Skeletal muscle tissue (tissue), 4 donors: ENCODE measurements around the gene ACRBP. TPM values are rescaled to one million over a fixed set of nuclear protein-coding genes. Genes with fewer than 3 reads are reported as not detected.
"Not testable (repeated sequence)": the region's sequence is repeated elsewhere in the genome, so short reads cannot be mapped to it uniquely, and the experiment has no call there.

Experiments
- H3K27ac ChIP-seq: one replicate; pipeline ENCODE4 v1.7.0; 2013; ENCODE audit warnings: mild to moderate bottlenecking, low read depth, low read length, inconsistent platforms
- H3K27me3 ChIP-seq, 3 donors: one replicate each; pipeline ENCODE4 v1.7.0; 2013; ENCODE audit warnings: low read length in 3 of 3; ENCODE audit not compliant: control insufficient read depth in 3 of 3, insufficient read depth in 3 of 3
- H3K36me3 ChIP-seq, 3 donors: one replicate each; pipeline ENCODE4 v1.7.0; 2013; ENCODE audit warnings: low read length in 3 of 3; ENCODE audit not compliant: control insufficient read depth in 3 of 3, insufficient read depth in 3 of 3
- H3K4me1 ChIP-seq, 3 donors: one replicate each; pipeline ENCODE4 v1.7.0; 2013; ENCODE audit warnings: low read length in 3 of 3, mild to moderate bottlenecking in 3 of 3; ENCODE audit not compliant: control insufficient read depth in 3 of 3, insufficient read depth in 3 of 3
- H3K4me3 ChIP-seq, 3 donors: one replicate each; pipeline ENCODE4 v1.7.0; 2013; ENCODE audit warnings: low read length in 3 of 3
- H3K9ac ChIP-seq, 3 donors: one replicate each; pipeline ENCODE4 v1.7.0; 2013; ENCODE audit warnings: low read length in 3 of 3, mild to moderate bottlenecking in 3 of 3, moderate library complexity in 2 of 3, low read depth in 1 of 3
- H3K9me3 ChIP-seq, 3 donors: one replicate each; pipeline ENCODE4 v1.7.0; 2013; ENCODE audit warnings: low read length in 3 of 3; ENCODE audit not compliant: control insufficient read depth in 3 of 3
- total RNA-seq: library from RNA; depleted of rRNA; stranded (reverse); fragments of >200 nt; gene quantifications from one replicate; pipeline ENCODE4 v1.2.3, GENCODE V29; 2014
- donor health status: Osteomylitis.

ACRBP gene
- total RNA-seq, 1 donor from 2014 or later = 1.0 TPM

DNA sequence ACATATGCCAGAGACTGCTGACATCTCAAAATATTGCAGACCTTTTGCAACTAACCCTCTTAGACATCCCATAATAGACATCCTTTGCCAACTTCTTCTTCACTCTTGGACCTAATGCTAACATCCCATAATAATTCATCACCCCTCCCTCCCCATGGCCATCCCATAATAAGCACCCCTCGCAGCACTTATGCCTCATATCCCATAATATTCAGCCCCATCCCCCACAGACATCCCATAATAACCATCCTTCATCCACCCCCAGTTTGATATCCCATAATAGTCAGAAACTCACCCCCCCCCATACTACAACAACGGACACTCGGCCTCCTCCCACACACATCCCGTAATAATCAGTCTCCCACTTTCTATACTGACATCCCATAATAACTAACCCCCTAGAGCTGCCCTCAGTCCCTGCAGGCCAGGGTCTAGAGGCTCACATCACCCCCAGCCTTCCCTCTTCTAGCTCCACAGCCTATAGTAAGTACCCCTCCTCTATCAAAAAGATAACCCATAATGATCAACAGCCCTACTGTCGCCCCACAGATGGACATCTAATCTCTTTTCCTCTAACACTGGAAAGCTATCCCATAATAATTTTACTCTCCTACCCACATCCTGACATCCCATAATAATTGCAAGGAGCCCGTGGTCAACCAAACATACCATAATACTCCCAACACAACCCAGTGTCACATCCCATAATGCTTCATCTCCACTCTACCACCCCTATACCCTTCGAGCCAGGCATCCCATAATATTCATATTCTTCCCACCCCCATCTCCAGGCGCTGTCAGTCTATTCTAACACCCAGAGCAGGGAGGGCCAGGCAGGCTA, 39.3 kb downstream of the ACRBP start:
- Histone ChIP-seq H3K4me1 (peaks cover 38 to 45% (median 45%) of the 10 kb centered on the region in 3 donors), H3K9ac (no peak overlapping the region), H3K36me3 (peaks cover 0 to 10% (median 9%) of the 10 kb centered on the region in 3 donors), H3K9me3 (no peaks in the 10 kb centered on the region), H3K4me3 (no peak overlapping the region), H3K27ac (peak overlapping the region; percentile 90), H3K27me3 (no peaks in the 10 kb centered on the region)

DNA sequence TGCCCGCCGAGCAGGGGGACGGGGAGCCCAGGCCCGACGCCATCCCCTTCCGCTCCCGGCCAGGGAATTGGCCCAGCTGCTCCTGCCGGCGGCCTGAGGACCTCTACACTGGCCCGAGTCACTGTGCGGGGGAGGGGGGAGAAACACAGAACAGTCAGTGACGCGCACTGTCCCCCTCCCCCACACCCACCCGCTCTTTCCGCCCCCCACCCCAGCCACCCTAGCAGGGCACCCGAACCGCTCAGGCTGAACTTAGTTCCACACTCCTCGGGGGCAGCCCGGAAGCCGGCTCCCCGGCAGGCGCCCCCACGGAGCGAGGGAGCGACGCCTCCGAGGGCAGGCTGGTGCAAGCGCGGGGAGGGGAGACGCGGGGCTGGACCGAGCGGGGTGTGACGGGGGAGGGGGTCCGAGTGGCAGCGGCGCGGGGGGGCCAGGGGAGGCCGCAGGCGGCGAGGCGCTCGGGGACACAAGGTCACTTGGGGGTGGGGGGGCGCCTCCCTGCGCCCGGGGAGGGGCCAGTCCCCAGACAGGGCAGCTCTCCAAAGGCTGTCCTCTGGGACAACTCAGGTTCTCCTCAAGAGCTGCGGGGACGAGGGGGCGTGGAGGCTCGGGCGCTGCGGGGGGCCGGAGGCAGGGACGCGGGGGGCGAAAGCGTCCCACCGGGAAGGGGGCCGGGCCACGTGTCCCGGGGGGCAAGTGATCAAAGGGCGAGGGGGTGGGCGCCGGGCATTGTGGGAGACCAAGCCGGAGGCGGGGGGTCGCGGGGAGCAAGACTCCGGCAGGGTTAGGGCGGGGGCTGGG, 40.7 kb downstream of the ACRBP start:
- Histone ChIP-seq H3K4me1 (peaks cover 34 to 44% (median 42%) of the 10 kb centered on the region in 3 donors), H3K4me3 (peak overlapping the region; percentile 81 to 89 (median 83)), H3K9ac (peak overlapping the region; percentile 69 to 89 (median 85)), H3K27me3 (no peaks in the 10 kb centered on the region), H3K9me3 (no peaks in the 10 kb centered on the region), H3K27ac (peak overlapping the region; percentile 90), H3K36me3 (peaks cover 11 to 23% (median 19%) of the 10 kb centered on the region in 3 donors)

GRCh38 chr12:6605421-6606330, 41.6 kb downstream of the ACRBP start:
- H3K27me3 ChIP-seq = no peaks in the 10 kb centered on the region
- peaks cover 34 to 44% (median 42%) of the 10 kb centered on the region in 3 donors for H3K4me1 ChIP-seq
- peak overlapping the region; percentile 81 to 89 (median 83) for H3K4me3 ChIP-seq
- peaks cover 19 to 32% (median 27%) of the 10 kb centered on the region in 3 donors for H3K36me3 ChIP-seq
- H3K27ac ChIP-seq = peak overlapping the region; percentile 90
- H3K9ac ChIP-seq = peak overlapping the region; percentile 69 to 89 (median 85)
- no peaks in the 10 kb centered on the region for H3K9me3 ChIP-seq

GRCh38 chr12:6604259-6605029, 42.8 kb downstream of the ACRBP start:
- Histone ChIP-seq H3K27me3 (no peaks in the 10 kb centered on the region), H3K9ac (peak overlapping the region; percentile 52 to 85 (median 57)), H3K9me3 (no peaks in the 10 kb centered on the region), H3K27ac (peak overlapping the region; percentile 90), H3K4me3 (peak overlapping the region; percentile 81 to 89 (median 83)), H3K36me3 (peaks cover 32 to 44% (median 40%) of the 10 kb centered on the region in 3 donors), H3K4me1 (peaks cover 34 to 44% (median 42%) of the 10 kb centered on the region in 3 donors)

DNA sequence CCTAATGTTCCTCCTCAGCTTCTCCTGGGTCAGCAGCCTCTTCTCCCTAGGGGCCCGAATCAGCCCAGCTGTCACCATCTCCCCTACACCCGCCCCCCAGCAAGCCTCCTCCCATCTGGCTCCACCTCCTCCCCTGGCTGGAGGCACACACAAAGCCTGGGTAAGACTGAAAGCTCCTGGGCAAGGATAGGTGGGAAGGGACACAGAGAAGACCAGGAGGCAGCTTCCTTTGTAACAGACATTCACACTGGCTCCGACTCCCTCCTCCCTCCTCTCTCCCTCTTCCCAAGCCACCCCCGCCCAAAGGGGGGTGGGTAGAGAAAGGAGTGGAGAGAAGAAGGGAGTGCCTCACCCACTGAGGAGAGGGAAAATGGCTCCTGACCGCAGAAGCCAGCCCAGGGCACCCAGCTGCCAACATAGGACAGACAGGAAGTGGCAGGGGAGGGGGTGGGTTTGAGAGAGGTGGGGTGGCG, 44.1 kb downstream of the ACRBP start:
- Histone ChIP-seq H3K4me3 (peak overlapping the region in 1 of 3 donors; percentile 23), H3K36me3 (peaks cover 42 to 54% (median 51%) of the 10 kb centered on the region in 3 donors), H3K9ac (peak overlapping the region in 2 of 3 donors; percentile 50 to 61), H3K27ac (peak overlapping the region; percentile 37), H3K4me1 (peaks cover 34 to 43% (median 42%) of the 10 kb centered on the region in 3 donors), H3K27me3 (no peaks in the 10 kb centered on the region), H3K9me3 (no peaks in the 10 kb centered on the region)

DNA sequence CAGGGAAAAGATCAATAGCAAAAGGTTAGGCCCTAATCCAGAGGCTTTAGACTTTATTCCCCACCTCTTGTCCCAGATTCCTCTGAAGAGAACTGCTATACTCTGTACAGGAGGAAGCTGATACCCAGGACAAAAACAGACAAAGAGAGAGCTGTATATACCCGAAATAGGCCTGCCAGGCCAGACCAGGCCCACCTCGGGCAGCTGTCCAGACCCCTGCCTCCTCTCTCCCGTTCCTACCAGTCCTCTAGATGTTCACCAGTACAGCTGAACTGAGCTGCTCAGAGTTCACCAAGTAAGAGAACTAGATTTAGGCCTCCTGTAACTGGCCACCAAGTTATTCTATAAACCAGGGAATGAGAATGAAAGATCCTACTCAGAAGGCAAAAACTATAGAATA, 44.7 kb downstream of the ACRBP start:
- Histone ChIP-seq H3K4me3 (no peak overlapping the region), H3K27me3 (no peaks in the 10 kb centered on the region), H3K4me1 (peaks cover 34 to 39% (median 38%) of the 10 kb centered on the region in 3 donors), H3K9ac (peak overlapping the region in 2 of 3 donors; percentile 50 to 61), H3K27ac (peak overlapping the region; percentile 37), H3K36me3 (peaks cover 48 to 61% (median 57%) of the 10 kb centered on the region in 3 donors), H3K9me3 (no peaks in the 10 kb centered on the region)

DNA sequence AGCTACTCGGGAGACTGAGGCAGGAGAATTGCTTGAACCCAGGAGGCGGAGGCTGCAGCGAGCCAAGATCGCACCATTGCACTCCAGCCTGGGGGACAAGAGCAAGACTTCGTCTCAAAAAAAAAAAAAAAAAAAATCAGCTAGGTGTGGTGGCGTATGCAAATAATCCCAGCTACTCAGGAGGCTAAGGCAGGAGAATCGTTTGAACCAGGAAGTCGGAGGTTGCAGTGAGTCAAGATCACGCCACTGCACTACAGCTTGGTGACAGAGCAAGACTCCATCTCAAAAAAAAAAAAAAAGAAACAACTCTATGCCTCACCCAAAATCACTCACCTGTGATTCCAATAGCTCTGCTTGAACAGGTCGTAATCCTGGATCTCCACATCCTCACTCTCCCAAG, 51.6 kb downstream of the ACRBP start:
- H3K4me1 ChIP-seq, H3K9me3 ChIP-seq, H3K4me3 ChIP-seq, H3K27ac ChIP-seq, H3K27me3 ChIP-seq, H3K9ac ChIP-seq: not testable (repeated sequence)
- peaks cover 75 to 88% (median 82%) of the 10 kb centered on the region in 3 donors for H3K36me3 ChIP-seq

GRCh38 chr12:6592087-6592486, 55.1 kb downstream of the ACRBP start:
- Histone ChIP-seq H3K27me3 (no peaks in the 10 kb centered on the region), H3K27ac (no peak overlapping the region), H3K36me3 (peaks cover 60 to 86% (median 79%) of the 10 kb centered on the region in 3 donors), H3K9ac (no peak overlapping the region), H3K4me1 (no peaks in the 10 kb centered on the region), H3K9me3 (no peaks in the 10 kb centered on the region), H3K4me3 (no peak overlapping the region)
